OCI-LY1 (cell line): ENCODE results near the gene PKDCC.

ENCODE experiments used
- EZH2 ChIP-seq: fragments of 200-600 bp; sonication (generic), shearing (Covaris generic); IDR thresholded peaks from 2 replicates; pipeline ENCODE4 v1.8.0; 2017; ENCODE audit warnings: borderline replicate concordance, mixed run types, mild to moderate bottlenecking, antibody characterized with exemption, low read length, moderate library complexity, mixed read lengths
- TF ChIP-seq, protein P1 (sequence below): fragments of 200-600 bp; sonication (generic), shearing (Covaris generic); IDR thresholded peaks from 2 replicates; pipeline ENCODE4 v1.5.1; 2017; ENCODE audit warnings: mild to moderate bottlenecking, antibody characterized with exemption, low read length, moderate library complexity, mixed read lengths

DNA sequence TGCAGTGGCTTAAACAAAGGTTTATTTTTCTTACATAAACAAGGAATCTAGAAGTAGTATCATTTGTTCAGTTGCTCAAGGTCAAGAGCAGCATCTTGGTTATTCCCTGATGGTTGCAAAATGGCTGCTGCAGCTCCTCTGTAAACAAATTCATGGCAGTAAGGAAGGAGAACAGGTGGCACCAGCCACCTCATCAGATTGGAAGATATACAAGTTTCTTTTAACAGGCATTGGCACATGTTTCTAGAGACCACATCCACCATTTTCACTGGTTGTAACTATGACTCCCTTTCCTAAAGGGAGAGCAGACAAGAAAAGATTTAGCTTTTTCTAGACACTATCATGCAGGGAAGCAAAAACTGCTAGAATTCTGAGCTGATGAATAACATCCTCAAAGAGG, 46.3 kb downstream of the PKDCC start:
- TF ChIP-seq, protein P1, sequence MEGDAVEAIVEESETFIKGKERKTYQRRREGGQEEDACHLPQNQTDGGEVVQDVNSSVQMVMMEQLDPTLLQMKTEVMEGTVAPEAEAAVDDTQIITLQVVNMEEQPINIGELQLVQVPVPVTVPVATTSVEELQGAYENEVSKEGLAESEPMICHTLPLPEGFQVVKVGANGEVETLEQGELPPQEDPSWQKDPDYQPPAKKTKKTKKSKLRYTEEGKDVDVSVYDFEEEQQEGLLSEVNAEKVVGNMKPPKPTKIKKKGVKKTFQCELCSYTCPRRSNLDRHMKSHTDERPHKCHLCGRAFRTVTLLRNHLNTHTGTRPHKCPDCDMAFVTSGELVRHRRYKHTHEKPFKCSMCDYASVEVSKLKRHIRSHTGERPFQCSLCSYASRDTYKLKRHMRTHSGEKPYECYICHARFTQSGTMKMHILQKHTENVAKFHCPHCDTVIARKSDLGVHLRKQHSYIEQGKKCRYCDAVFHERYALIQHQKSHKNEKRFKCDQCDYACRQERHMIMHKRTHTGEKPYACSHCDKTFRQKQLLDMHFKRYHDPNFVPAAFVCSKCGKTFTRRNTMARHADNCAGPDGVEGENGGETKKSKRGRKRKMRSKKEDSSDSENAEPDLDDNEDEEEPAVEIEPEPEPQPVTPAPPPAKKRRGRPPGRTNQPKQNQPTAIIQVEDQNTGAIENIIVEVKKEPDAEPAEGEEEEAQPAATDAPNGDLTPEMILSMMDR, result no peak
- no peak for TF ChIP-seq EZH2
